ENCODE measurements around the gene KRT7.

Gene KRT7

GRCh38 chr12:52232674-52233461, at the start of gene KRT7:
Gene KRT7, plus strand, starts transcription at chr12:52233243. Its CDS starts 54 bp downstream, at chr12:52233297.
- no peak for DNase-seq

DNA sequence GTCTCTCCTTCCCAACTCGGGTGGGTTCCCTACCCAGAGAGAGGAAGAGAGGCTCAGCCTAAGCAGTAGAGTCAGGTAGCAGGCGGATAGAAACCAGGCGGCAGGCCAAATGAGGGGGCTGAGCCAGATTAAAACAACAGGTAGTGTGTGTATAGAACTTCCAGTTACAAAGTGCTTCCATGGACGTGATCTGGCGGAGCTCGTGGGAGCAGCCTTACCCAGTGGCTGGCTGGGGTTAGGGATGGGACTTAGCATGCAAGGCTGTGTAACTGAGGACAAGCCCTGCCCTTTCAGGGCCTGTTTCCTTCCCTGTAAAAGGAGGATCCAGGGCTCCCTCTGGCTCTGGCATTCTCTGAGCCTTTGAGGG, 49.5 kb upstream of the KRT7 start:
- peak; percentile 12 for DNase-seq

GRCh38 chr12:52183971-52184370, 49.1 kb upstream of the KRT7 start:
- DNase-seq = no peak

GRCh38 chr12:52184813-52185212, 48.2 kb upstream of the KRT7 start:
- no peak for DNase-seq

DNA sequence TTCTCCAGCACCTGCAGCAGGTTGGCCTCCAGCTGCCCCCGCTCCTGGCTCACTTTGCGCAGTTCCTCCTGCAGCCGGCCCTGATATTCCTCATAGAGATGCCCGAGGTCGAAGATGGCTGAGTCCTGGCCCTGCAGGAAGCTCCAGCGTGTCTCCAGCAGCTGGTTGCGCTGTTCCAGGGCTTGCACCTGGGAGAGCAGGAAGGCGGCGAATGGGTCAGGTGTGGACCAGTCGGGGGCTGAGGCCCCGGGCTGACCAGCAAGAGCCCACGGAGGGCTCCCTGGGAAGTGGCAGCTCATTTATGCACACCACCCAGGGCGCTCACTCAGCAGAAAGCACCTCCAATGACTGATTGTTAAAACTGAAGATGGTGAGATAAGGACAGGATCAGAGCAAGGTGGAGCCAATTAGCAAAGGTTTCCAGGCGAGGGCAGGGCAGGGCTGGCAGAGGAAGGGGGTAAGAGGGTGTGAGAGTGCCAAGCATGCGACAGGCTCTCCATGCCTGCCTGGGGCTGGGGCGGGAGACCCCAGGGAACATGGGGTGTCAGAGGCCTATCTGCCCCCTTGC, 47.6 kb upstream of the KRT7 start:
- DNase-seq = no peak

GRCh38 chr12:52186118-52186840, 46.8 kb upstream of the KRT7 start:
- no peak for DNase-seq

DNA sequence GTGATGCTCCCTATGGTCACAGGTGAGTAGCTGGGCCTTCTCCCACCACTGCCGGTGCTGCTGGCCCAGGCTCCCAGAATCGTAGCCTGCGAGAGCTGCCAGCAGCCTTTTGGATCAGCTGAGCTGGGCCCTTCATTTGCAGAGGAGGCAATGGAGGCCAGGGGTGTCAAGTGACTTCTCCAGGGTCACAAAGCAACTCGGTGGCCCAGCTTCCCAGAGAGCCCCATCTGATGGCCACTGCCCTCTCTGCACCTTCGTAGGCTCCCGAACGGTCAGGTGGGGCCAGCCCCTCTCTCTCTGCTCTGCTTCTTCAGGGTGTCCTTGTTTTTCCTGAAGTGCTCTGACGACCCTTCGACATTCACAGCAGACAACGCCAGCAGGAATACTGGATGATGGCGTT, 45.8 kb upstream of the KRT7 start:
- DNase-seq = no peak

- DNase-seq = no peak
Measured at GRCh38 chr12:52187640-52188039, 45.4 kb upstream of the KRT7 start.

GRCh38 chr12:52188658-52189057, 44.4 kb upstream of the KRT7 start:
- no peak for DNase-seq

DNA sequence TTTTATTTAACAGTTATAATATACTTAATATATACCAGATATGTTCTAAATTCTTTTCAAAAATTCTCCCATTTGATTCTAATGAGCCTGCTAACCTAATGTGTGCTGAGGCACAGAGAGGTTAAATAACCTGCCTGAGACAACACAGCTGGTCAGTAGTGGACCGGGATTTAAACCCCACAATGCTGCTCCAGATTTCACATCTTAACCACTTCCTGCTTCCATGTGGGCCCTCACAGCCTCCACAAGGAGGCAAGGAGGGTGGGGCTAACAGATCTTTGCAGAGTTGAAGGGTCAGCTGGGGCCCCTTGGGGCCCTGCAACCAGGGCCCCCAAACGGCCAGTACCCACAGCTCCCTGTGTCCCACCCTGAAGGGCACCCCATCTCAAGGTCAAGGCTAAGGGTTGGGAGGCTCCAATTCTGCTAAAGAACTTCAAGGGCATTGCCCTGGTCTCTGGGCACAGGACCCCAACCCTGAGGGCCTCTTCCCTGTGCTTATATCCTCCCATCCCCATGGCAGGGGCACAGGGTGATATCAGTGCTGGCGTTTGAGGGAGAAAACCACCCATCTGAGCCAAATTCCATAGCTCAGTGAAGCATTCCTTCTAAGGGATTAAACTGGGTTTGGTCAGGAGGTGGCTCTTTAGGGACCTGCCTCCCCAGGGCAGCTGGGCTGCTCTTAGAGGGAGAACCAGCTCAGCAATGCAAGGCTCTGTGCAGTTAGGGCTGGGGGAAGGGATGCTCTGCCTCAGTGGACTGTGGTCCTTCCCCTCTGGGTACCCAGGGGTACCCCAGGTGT, 43.5 kb upstream of the KRT7 start:
- no peak for DNase-seq

GRCh38 chr12:52190860-52191729, 41.9 kb upstream of the KRT7 start:
- no peak for DNase-seq

DNA sequence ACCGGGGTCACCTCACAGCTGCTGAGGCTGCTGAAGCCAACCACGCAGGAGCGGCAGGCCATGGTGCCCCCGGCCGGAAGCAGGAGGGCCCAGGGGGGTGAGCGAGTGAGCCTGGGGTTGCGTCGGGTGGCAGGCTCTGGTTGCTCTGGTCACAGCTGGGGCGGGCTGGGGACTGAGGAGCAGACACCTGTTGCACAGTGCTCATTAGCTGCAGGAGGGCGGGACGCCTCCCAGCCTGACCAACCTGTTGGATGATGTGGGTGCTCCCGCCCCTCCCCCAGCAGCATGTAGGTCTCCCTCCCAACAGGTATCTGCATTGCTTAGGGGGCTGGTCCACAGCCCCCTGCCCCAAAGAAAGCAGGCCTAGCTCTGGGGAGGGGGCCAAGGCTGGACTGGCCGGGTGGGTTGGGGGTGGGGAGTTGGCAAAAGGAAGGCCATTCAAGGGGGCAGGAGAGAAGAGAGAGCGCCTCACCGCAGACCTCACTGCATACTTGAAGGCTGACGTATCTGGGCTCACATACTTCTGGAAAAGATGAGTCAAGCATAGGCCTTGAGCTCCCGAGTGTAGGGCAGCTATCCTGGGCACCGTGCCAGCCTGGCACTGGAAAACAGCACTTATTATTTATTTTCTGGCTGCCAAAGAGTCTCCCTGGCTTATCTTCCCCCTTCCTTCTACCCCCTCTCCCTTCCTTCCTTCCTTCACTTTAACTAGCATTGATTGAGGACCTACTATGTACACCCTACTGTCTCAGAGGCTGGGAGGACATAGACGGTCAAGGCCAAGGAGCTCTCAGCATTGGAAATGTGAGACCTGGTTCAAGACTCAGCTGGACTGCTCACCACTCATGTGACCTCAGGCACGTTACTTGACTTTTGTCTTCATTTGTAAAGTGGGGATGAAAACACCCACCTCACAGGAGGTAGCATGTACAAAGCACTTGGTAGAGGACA, 40.9 kb upstream of the KRT7 start, which contains the start of gene KRT80:
KRT80 (minus strand) TSS at position 174 of the 951 bp plus-strand sequence; CDS start at position 62, 112 bp downstream.
- peak; percentile 77 for DNase-seq

DNA sequence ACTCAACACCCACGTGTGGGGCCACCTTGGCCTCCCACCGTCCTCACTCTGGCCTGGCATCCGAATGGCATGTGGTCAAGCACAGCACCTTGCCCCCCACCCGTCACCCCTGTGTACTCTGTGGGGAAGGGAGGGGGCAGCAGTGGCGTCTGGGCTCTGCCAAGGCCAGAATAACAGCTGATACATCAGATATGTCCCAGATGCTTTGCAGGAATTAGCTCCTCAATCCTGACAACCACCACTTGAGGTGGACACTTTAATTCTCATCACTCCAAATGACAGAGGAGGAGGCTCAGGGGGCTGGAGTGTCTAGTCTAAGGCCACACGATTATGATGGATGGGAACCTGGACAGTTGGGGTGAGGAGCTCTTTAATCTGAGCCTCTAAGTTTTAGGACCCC, 39.5 kb upstream of the KRT7 start:
- no peak for DNase-seq

GRCh38 chr12:52193991-52194390, 39.1 kb upstream of the KRT7 start:
- peak; percentile 20 for DNase-seq

GRCh38 chr12:52195065-52195730, 37.8 kb upstream of the KRT7 start:
- DNase-seq = no peak

DNA sequence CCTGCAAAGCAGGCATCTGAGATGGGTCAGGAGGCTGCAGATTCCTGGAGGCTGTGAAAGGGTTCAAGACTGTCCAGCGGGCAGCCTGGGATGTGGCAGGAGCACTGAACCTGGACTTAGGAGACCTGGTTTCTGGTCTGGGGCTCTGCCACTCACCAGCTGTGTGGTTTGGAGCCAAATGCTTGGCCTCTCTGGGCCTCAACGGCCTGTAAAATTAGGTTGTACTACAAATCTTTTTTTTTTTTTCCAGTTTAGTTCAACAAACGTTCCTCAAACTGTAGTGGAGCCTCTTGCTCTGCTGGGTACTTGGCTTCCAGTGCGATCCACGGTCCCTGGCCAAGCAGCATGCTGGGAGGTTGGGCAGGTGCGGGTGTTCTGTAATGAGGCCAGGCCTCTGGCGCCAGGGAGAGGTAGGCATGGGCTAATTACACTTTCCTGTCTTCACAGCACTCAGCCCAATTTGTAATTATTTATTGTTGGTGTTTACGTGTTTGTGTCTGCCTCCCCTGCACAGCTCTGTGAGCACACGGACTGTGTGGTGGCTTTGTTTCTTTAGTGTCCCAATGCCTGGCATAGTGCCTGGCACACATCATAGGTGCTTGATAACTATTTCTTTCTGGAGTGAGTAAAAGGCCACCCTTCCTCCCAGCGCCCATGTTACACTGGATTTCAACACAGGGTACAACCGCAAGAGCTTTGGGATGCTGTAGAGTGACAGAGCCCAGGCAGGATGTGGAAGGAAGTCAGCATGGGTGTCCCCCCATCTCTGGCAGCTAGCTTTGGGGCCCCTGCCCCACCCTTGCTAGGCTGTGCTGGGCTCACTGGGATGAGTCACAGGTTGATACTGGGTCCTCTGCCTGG, 35.4 kb upstream of the KRT7 start:
- DNase-seq = peak; percentile 24

DNA sequence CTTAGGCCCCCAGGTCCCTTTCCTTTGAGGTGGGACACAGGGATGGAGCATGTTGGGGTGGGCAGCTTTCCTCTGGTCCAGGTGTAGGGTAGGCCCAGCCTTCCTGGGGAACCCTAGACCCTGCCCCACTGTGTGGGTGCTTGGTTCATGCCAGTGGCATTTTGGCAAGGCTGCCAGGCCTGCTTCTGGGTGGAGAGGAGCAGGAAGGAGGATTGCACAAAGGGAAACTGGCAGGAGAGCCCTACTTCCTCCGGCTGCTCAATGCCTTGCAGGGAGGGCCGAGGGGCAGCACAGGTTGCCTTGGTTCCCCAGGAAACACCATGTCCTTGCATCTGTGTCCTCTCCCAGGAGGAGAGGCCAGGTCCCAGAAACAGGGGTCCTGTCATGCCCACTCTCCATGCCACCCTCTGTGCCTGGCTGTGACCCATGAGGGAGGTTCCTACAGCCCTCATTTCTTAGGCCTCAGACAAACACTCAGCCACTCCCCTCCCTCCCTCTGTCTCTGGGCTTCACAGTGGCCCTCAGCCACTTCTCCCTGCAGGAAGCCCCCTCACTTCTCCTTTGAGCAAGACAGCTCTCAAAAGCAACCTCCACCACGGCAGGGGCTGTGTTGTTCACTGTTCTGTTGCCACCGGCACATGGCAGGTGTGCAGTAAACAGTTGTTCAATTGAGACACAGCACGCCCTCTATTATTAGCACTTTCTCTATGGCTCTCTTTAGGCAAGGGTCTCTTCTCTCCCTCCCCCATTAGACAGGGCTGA, 34.4 kb upstream of the KRT7 start:
- peak; percentile 28 for DNase-seq

DNA sequence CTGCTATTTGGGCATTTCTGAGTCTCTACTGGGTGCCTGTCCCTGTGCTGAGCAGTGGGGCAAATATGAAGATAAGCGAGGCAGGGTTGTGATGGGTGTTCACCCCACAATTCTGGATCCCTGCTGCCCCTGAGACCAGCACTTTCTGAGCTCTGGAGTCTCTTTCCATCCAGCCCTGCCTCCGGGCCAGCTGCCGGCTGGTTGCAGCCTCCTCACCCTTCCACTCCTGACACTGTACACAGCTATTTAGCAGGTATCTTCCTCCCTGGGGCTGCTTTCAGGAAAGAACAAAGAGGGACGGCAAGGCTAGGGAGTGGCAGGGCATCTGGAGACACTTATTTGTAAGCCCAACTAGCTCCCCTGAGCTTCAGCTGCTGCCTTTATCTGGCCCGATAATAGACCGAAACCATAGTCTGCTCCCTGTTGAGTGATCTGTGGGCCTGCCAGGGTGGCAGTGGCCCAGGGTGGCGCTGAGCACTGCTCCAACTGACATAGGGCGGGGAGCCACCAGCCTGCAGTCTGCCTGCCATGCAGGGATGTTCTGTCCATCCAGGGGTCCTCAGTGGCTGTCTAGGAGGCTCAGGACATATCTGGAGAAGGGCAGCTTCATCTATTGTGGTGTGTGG, 33.6 kb upstream of the KRT7 start:
- DNase-seq = no peak
